Stimulated activated CD4-positive, alpha-beta T cell treated with anti-CD3 and anti-CD28 coated beads, TNF-alpha, amount 100 ng/mL, for 24 hours (primary cell): ENCODE results near the gene PPP1R10.

Experiments used
- DNase-seq, 3 experiments: peaks; one replicate each; pipeline ENCODE4 v3.0.0-alpha.2; 2020; ENCODE audit warnings: low read depth in 3 of 3

PPP1R10 gene

DNA sequence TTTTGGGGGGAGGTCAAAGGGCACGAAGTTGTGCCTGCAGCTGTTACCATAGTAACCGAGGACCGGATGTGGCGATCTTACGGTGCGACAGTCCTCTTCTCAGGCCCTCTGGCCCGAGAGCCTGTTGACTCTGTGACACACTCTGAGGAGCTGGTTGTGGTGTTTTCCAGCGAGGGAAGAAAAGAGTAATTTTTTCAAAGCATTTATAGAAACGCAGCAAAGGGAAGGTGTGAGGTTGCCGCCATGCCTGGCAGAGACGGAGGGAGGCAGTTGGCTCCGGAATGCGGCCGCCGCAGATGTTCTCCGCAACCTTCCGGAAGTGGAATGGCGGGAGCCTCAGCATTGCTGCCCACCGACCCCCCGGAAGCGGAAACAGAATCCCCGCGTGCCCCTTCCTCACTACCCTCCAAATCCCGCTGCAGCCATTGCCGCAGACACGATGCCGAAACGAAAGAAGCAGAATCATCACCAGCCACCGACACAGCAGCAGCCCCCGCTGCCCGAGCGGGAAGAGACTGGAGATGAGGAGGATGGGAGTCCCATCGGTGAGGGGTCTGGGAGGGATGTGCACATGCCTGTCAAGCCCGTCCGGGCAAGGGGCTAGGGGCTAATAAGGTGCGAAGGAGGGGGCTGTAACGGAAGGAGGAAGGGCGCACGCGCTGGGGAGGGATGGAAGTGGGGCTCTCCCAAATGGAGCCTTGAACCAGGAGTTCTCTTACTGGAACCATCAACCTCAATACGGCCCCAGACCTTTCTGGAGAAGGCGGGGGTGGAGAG, 59.9 kb downstream of the PPP1R10 start, which contains the start of gene PRR3:
TSS of gene PRR3 (plus strand) at position 390 of the 777 bp plus-strand sequence. CDS start at position 440, 50 bp downstream.
- peak; percentile 79 to 88 (median 80) for DNase-seq

DNA sequence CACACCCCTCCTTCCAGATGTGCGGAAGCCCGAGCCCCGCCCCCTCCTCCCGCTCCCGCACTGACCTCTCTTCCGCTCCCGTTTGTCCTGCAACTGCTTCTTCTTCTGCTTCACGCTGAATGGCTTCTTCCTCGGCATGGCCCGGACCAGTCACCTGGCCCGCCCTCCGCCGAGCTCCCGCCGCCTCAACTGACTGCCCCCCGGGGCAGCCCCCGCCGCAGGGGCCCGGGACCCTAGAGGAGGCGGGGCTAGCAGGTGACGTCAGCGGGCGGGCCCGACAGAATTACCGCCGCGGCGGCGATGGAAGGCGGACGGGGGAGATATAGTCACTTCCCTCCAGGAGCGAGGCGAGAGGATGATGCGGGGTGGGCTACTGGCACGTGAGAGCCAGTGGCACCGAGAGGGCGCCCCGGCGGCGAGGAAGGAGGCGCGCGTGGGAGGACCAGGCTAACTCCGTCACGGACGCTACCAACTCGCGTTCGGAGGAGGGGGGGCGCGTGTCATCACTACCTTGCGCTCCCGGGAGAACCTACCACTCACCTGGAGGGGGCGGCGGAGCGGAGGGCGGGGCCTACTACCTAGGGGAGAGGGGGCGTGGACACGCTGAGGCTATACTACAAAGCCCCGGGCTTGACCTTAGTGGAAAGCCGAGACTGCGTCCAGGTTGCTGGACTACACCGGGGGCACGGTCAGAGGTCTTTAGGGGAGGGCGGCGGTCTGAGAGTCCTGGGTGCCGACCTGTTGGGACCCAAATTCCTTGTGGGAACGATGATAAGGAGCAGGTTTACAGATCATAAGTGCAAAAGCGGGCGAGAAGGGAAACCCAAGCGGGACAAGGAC, 60.8 kb downstream of the PPP1R10 start, which contains the start of gene GNL1:
TSS of gene GNL1 (minus strand) at position 424 of the 840 bp plus-strand sequence. CDS start at position 138, 286 bp downstream.
- peak; percentile 97 to 100 (median 97) for DNase-seq

DNA sequence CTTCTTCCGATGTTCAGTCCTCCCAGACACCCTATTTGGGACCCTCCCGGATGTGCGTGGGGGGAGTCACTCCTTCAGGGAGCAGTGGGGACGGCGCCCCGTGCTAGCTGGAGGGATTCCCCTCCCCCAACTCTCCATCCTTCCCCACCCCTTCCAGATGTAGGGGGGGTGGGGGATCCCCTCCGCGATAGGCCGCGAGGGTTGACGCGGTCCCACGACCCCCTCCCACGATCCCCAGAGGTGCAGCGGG, 61.3 kb downstream of the PPP1R10 start:
- no peak for DNase-seq

DNA sequence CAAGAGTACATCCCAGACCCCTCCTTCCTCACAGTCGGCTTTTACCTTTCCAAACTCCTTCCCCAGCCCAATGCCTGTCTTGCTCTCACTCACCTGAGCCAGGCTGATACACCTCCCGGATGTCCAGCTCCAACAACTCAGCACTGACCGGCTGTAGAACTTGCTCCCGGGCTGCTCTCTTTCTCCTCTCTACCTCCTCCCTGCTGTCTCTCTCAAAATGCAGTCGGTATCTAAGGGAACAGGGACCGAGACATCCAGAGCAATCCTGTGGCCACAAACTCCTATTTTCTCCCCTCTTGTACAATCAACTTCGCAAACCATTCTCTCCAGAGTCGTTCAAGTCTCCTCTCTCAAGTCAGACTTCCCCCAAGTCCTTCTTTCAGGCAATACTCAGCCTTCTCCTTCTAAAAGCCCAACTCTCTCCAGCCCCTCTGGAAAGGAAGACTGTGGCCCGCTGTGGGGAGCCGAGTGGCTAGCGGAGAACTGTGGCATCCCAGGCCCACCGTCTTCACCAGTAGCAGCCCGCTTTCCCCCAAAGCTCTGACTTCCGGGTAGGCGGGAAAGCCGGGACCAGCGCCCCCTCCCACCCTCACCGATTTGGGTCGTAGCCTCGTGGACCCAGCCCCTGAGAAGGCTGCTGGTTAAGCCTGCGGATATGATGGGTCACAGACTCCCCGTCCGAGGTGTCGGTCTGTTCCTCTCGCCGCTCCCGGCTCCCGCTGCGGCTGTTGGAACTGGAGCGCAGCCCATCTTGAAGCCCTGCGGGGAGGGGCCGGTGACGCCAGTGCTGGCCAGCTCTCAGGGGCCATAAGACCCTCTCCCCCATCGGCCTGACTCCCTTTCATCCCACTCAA, 61.9 kb downstream of the PPP1R10 start:
- DNase-seq: no peak

DNA sequence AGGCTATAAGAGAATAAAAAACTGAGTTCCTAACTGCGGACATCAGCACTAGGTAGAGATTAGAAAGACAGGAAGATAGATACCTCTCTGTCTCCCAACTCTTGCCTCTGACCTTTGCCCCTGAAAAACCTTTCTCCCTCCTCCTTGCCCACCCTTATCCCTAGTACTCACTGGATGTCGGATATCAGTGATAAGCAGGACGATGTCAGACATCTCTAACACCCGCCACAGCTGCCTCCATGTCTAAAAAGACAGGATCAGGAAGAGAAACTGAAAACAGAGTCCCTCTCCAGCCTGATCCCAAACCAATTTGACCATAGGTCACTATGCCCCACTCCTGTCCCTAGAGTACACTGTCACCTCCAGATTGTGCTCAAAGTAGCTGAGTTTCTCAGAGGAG, 62.6 kb downstream of the PPP1R10 start:
- DNase-seq: no peak
